Tibial nerve (tissue), 4 donors: ENCODE data around the gene FEZF2. TPM values are rescaled to one million over a fixed set of nuclear protein-coding genes. Genes with fewer than 3 reads are reported as not detected.

Experiments
- DNase-seq, 2 donors: peaks; one replicate each; pipeline ENCODE4 v3.0.0-alpha.2; 2019; ENCODE audit warnings: low spot score in 2 of 2
- H3K27ac ChIP-seq, 4 donors: fragments of 200-600 bp; sonication (generic) in 3 of 4; one replicate each; pipeline ENCODE4 v1.5.1; 2017 to 2019; ENCODE audit warnings: mild to moderate bottlenecking in 1 of 4
- H3K27me3 ChIP-seq, 2 donors: fragments of 200-600 bp; sonication (generic) in 1 of 2; one replicate each; pipeline versions ENCODE4 v1.5.1 to v1.6.0; 2017 to 2019
- H3K36me3 ChIP-seq, 3 donors: fragments of 200-600 bp; sonication (generic); one replicate each; pipeline ENCODE4 v1.5.1; 2018 to 2019
- H3K4me1 ChIP-seq, 4 donors: fragments of 200-600 bp; sonication (generic) in 3 of 4; one replicate each; pipeline ENCODE4 v1.5.1; 2017 to 2019
- H3K4me3 ChIP-seq, 4 donors: fragments of 200-600 bp; sonication (generic) in 3 of 4; one replicate each; pipeline ENCODE4 v1.5.1; 2017 to 2019; ENCODE audit warnings: mild to moderate bottlenecking in 1 of 4, moderate library complexity in 1 of 4
- H3K9me3 ChIP-seq, 4 donors: fragments of 200-600 bp; sonication (generic) in 3 of 4; one replicate each; pipeline ENCODE4 v1.5.1; 2017 to 2019
- EP300 ChIP-seq, 2 donors: sonication (generic); formaldehyde crosslinking; IDR thresholded peaks; one replicate each; pipeline ENCODE4 v1.6.1; 2017; ENCODE audit warnings: antibody characterized with exemption in 2 of 2, mild to moderate bottlenecking in 1 of 2
- POLR2A ChIP-seq, 2 donors: fragments of 450-650 bp; IDR thresholded peaks; one replicate each; pipeline ENCODE4 v1.6.1; 2017; ENCODE audit warnings: antibody characterized with exemption in 2 of 2, mild to moderate bottlenecking in 2 of 2, moderate library complexity in 2 of 2
- WGBS, 2 donors: methylation state at CpG; one replicate each; pipeline ENCODE4 v1.1.5; 2018; 5-methylcytosine and 5-hydroxymethylcytosine counted together
- total RNA-seq, 4 donors: library from RNA; depleted of rRNA; stranded (reverse); fragments of >200 nt; gene quantifications; one replicate each; pipeline ENCODE4 v1.1.0, GENCODE V29; 2016
- TF ChIP-seq, protein P1 (sequence below), 5 experiments: fragments of 200-600 bp in 3 of 5; fragments of 450-650 bp in 2 of 5; sonication (generic) in 3 of 5; IDR thresholded peaks; one replicate each; pipeline ENCODE4 v1.5.1; 2016 to 2019; ENCODE audit warnings: antibody characterized with exemption in 5 of 5, mild to moderate bottlenecking in 3 of 5, moderate library complexity in 2 of 5

Gene FEZF2
- total RNA-seq, 4 donors from 2014 or later: not detected

- no peaks in the 10 kb centered on the region for H3K36me3 ChIP-seq
- TF ChIP-seq, protein P1, sequence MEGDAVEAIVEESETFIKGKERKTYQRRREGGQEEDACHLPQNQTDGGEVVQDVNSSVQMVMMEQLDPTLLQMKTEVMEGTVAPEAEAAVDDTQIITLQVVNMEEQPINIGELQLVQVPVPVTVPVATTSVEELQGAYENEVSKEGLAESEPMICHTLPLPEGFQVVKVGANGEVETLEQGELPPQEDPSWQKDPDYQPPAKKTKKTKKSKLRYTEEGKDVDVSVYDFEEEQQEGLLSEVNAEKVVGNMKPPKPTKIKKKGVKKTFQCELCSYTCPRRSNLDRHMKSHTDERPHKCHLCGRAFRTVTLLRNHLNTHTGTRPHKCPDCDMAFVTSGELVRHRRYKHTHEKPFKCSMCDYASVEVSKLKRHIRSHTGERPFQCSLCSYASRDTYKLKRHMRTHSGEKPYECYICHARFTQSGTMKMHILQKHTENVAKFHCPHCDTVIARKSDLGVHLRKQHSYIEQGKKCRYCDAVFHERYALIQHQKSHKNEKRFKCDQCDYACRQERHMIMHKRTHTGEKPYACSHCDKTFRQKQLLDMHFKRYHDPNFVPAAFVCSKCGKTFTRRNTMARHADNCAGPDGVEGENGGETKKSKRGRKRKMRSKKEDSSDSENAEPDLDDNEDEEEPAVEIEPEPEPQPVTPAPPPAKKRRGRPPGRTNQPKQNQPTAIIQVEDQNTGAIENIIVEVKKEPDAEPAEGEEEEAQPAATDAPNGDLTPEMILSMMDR (IDR thresholded peaks at IDR 0.05): no peak
- TF ChIP-seq POLR2A (IDR thresholded peaks at IDR 0.05) (no peak), EP300 (IDR thresholded peaks at IDR 0.05) (no peak)
- WGBS, 2 donors: 63 to 83% methylated on average over 3 of the region's 3 CpGs
- no peaks in the 10 kb centered on the region for H3K4me1 ChIP-seq
- no peak overlapping the region for H3K27ac ChIP-seq
- H3K4me3 ChIP-seq: no peak overlapping the region
- peaks cover 0 to 5% of the 10 kb centered on the region in 2 donors for H3K27me3 ChIP-seq
- no peak for DNase-seq
- H3K9me3 ChIP-seq: no peaks in the 10 kb centered on the region
Observed at GRCh38 chr3:62403765-62404164, 30.4 kb upstream of the FEZF2 start.

- Histone ChIP-seq H3K27ac (no peak overlapping the region), H3K4me3 (no peak overlapping the region), H3K4me1 (no peaks in the 10 kb centered on the region), H3K9me3 (no peaks in the 10 kb centered on the region), H3K36me3 (no peaks in the 10 kb centered on the region), H3K27me3 (no peaks in the 10 kb centered on the region)
- no peak for DNase-seq
- TF ChIP-seq POLR2A (IDR thresholded peaks at IDR 0.05) (no peak), EP300 (IDR thresholded peaks at IDR 0.05) (no peak)
- TF ChIP-seq, protein P1 (IDR thresholded peaks at IDR 0.05): no peak
- 34 to 53% methylated on average over 5 of the region's 5 CpGs for WGBS, 2 donors
Observed at GRCh38 chr3:62392626-62393292, 19.4 kb upstream of the FEZF2 start.

DNA sequence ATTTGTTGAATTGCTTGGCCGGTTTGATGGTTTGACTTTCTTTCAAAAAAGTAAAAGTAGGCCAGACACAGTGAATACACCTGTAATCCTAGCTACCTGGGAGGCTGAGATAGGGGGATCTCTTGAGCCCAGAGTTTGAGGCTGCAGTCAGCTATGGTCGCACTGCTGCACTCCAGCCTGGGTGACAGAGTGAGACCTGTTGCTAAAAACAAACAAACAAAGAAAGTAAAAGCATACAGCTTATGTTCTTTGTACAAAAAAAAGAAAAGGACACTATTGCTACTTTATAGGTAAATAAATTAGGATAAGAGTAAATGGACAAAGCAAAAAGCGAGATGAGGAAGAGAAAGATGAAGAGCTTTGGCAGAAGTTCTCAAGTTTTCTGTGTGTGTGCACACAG lies 13.9 kb upstream of the FEZF2 start:
- H3K4me3 ChIP-seq: no peak overlapping the region
- no peak overlapping the region for H3K27ac ChIP-seq
- H3K36me3 ChIP-seq: no peaks in the 10 kb centered on the region
- no peaks in the 10 kb centered on the region for H3K4me1 ChIP-seq
- no peak for TF ChIP-seq POLR2A (IDR thresholded peaks at IDR 0.05)
- TF ChIP-seq EP300 (IDR thresholded peaks at IDR 0.05): no peak
- TF ChIP-seq, protein P1 (IDR thresholded peaks at IDR 0.05): no peak
- H3K9me3 ChIP-seq: no peaks in the 10 kb centered on the region
- 78 to 79% methylated on average over 3 of the region's 3 CpGs for WGBS, 2 donors
- DNase-seq: no peak
- peaks cover 0 to under 1% of the 10 kb centered on the region in 2 donors for H3K27me3 ChIP-seq

GRCh38 chr3:62379321-62379798 lies 6.0 kb upstream of the FEZF2 start:
- peaks cover 0 to 80% of the 10 kb centered on the region in 2 donors for H3K27me3 ChIP-seq
- H3K9me3 ChIP-seq: no peaks in the 10 kb centered on the region
- 3 to 4% methylated on average over 21 of the region's 21 CpGs for WGBS, 2 donors
- DNase-seq: no peak
- H3K36me3 ChIP-seq: no peaks in the 10 kb centered on the region
- no peak overlapping the region for H3K27ac ChIP-seq
- TF ChIP-seq, protein P1 (IDR thresholded peaks at IDR 0.05): no peak
- TF ChIP-seq POLR2A (IDR thresholded peaks at IDR 0.05) (no peak), EP300 (IDR thresholded peaks at IDR 0.05) (no peak)
- H3K4me1 ChIP-seq: peaks cover 0 to 39% (median 3%) of the 10 kb centered on the region in 4 donors
- no peak overlapping the region for H3K4me3 ChIP-seq

GRCh38 chr3:62378921-62379320 lies 5.6 kb upstream of the FEZF2 start:
- H3K27me3 ChIP-seq: peaks cover 0 to 84% of the 10 kb centered on the region in 2 donors
- no peaks in the 10 kb centered on the region for H3K36me3 ChIP-seq

More at GRCh38 chr3:62378921-62379320, 5.6 kb upstream of the FEZF2 start:
- no peak overlapping the region for H3K4me3 ChIP-seq
- no peak overlapping the region for H3K27ac ChIP-seq
- peaks cover 0 to 43% (median 5%) of the 10 kb centered on the region in 4 donors for H3K4me1 ChIP-seq
- WGBS, 2 donors: 4 to 6% methylated on average over 14 of the region's 14 CpGs
- H3K9me3 ChIP-seq: no peaks in the 10 kb centered on the region
- TF ChIP-seq, protein P1 (IDR thresholded peaks at IDR 0.05): no peak
- no peak for TF ChIP-seq POLR2A (IDR thresholded peaks at IDR 0.05)
- no peak for TF ChIP-seq EP300 (IDR thresholded peaks at IDR 0.05)
- no peak for DNase-seq
